Tongue (tissue), 2 donors: ENCODE measurements around the gene RPS6KA1. TPM values are rescaled to one million over a fixed set of nuclear protein-coding genes. Genes with fewer than 3 reads are reported as not detected.
"Not testable (repeated sequence)": the region's sequence is repeated elsewhere in the genome, so short reads cannot be mapped to it uniquely, and the experiment has no call there.

Experiments used
- DNase-seq: peaks from one replicate; pipeline ENCODE4 v3.0.0-alpha.2; 2015
- total RNA-seq: library from RNA; depleted of rRNA; stranded (reverse); fragments of >200 nt; gene quantifications from one replicate; pipeline ENCODE4 v1.2.3, GENCODE V29; 2014

The RPS6KA1 gene
- total RNA-seq, result 16.9 TPM

- DNase-seq, result peak; percentile 79
These were observed at the start of gene RPS6KA1 for GRCh38 chr1:26529655-26530409. Gene RPS6KA1 (plus strand): TSS chr1:26529761. CDS start chr1:26529921, 160 bp downstream.

- DNase-seq, result no peak
These were observed 46.6 kb upstream of the RPS6KA1 start for GRCh38 chr1:26482921-26483320.

- DNase-seq, result no peak
These were observed 45.6 kb upstream of the RPS6KA1 start for GRCh38 chr1:26483980-26484379.

GRCh38 chr1:26490155-26490554 is 39.4 kb upstream of the RPS6KA1 start:
- DNase-seq, result no peak

- DNase-seq, result no peak
These were observed 36.3 kb upstream of the RPS6KA1 start for GRCh38 chr1:26493267-26493666.

GRCh38 chr1:26493938-26494337 is 35.6 kb upstream of the RPS6KA1 start:
- DNase-seq, result no peak

GRCh38 chr1:26496861-26497260 is 32.7 kb upstream of the RPS6KA1 start:
- DNase-seq, result peak; percentile 60

- no peak for DNase-seq
These were observed 30.7 kb upstream of the RPS6KA1 start for GRCh38 chr1:26498894-26499293.

- no peak for DNase-seq
These were observed 28.9 kb upstream of the RPS6KA1 start for GRCh38 chr1:26500488-26501175.

GRCh38 chr1:26510711-26511110 is 18.9 kb upstream of the RPS6KA1 start:
- not testable (repeated sequence) for DNase-seq

- DNase-seq, result not testable (repeated sequence)
These were observed 13.7 kb upstream of the RPS6KA1 start for GRCh38 chr1:26515836-26516235.

- DNase-seq, result no peak
These were observed 12.4 kb upstream of the RPS6KA1 start for GRCh38 chr1:26516987-26517765.

GRCh38 chr1:26517766-26518049 is 11.9 kb upstream of the RPS6KA1 start:
- no peak for DNase-seq

GRCh38 chr1:26518355-26518754 is 11.2 kb upstream of the RPS6KA1 start:
- DNase-seq, result no peak

- DNase-seq, result no peak
These were observed 9.2 kb upstream of the RPS6KA1 start for GRCh38 chr1:26520339-26520738.

- no peak for DNase-seq
These were observed 7.9 kb upstream of the RPS6KA1 start for GRCh38 chr1:26521669-26522030.

- no peak for DNase-seq
These were observed 7.5 kb upstream of the RPS6KA1 start for GRCh38 chr1:26522073-26522472.

GRCh38 chr1:26524181-26524580 is 5.4 kb upstream of the RPS6KA1 start:
- DNase-seq, result no peak

- DNase-seq, result no peak
These were observed 3.3 kb upstream of the RPS6KA1 start for GRCh38 chr1:26526287-26526686.

GRCh38 chr1:26529405-26529654 is 231 bp upstream of the RPS6KA1 start:
- no peak for DNase-seq

- no peak for DNase-seq
These were observed 891 bp downstream of the RPS6KA1 start for GRCh38 chr1:26530410-26530894.

- peak; percentile 33 for DNase-seq
These were observed 1.5 kb downstream of the RPS6KA1 start for GRCh38 chr1:26530895-26531598.

- DNase-seq, result no peak
These were observed 2.1 kb downstream of the RPS6KA1 start for GRCh38 chr1:26531651-26532131.
